Measurements from ENCODE around the gene DCTN2. TPM values are rescaled to one million over a fixed set of nuclear protein-coding genes. Genes with fewer than 3 reads are reported as not detected.
"Not testable (repeated sequence)": the region's sequence is repeated elsewhere in the genome, so short reads cannot be mapped to it uniquely, and the experiment has no call there.

The DCTN2 gene
- total and polyA plus RNA-seq, 4 donors, result 28.5 to 66.6 (median 31.2) TPM

GRCh38 chr12:57563358-57563757, 16.4 kb upstream of the DCTN2 start (continued):
- TF ChIP-seq HNF4G (IDR thresholded peaks at IDR 0.05), result no peak
- no peak for TF ChIP-seq EGR1 (IDR thresholded peaks at IDR 0.05; ENCODE audit: low read depth in 2 of 2)
- TF ChIP-seq SP1 (IDR thresholded peaks at IDR 0.05), result no peak
- TF ChIP-seq FOXA2 (IDR thresholded peaks at IDR 0.05), result no peak
- TF ChIP-seq HNF4A (conservative IDR thresholded peaks at IDR 0.05), result no peak

- not testable (repeated sequence) for H3K9ac ChIP-seq (ENCODE audit: low read depth in 1 of 2, low read length in 2 of 2); H3K27me3 ChIP-seq (ENCODE audit: control insufficient read depth in 4 of 4, insufficient read depth in 4 of 4, low read length in 3 of 4); DNase-seq (ENCODE audit: low spot score); H3K4me3 ChIP-seq (ENCODE audit: low read depth in 1 of 3, low read length in 3 of 3); H3K9me3 ChIP-seq (ENCODE audit: control insufficient read depth in 4 of 4, low read length in 3 of 4); H3K36me3 ChIP-seq (ENCODE audit: control insufficient read depth in 4 of 4, insufficient read depth in 3 of 4, low read depth in 1 of 4, low read length in 3 of 4); H3K4me1 ChIP-seq (ENCODE audit: control insufficient read depth in 4 of 4, insufficient read depth in 4 of 4, low read length in 3 of 4); H3K27ac ChIP-seq (ENCODE audit: low read depth in 1 of 2, low read length in 2 of 2)
- 74% methylated on average over 1 of the region's 1 CpG for WGBS
Measured at GRCh38 chr12:57561117-57561516, 14.1 kb upstream of the DCTN2 start.

- Histone ChIP-seq H3K9me3 (ENCODE audit: control insufficient read depth in 4 of 4, low read length in 3 of 4) (no peaks in the 10 kb centered on the region), H3K9ac (ENCODE audit: low read depth in 1 of 2, low read length in 2 of 2) (no peak overlapping the region), H3K4me3 (ENCODE audit: low read depth in 1 of 3, low read length in 3 of 3) (no peak overlapping the region), H3K4me1 (ENCODE audit: control insufficient read depth in 4 of 4, insufficient read depth in 4 of 4, low read length in 3 of 4) (no peaks in the 10 kb centered on the region), H3K27ac (ENCODE audit: low read depth in 1 of 2, low read length in 2 of 2) (no peak overlapping the region), H3K27me3 (ENCODE audit: control insufficient read depth in 4 of 4, insufficient read depth in 4 of 4, low read length in 3 of 4) (peaks cover 0 to 3% (median 0%) of the 10 kb centered on the region in 4 donors), H3K36me3 (ENCODE audit: control insufficient read depth in 4 of 4, insufficient read depth in 3 of 4, low read depth in 1 of 4, low read length in 3 of 4) (no peaks in the 10 kb centered on the region)
- 95% methylated on average over 2 of the region's 2 CpGs for WGBS
- TF ChIP-seq HNF4A (conservative IDR thresholded peaks at IDR 0.05) (no peak), TAF1 (conservative IDR thresholded peaks at IDR 0.05) (no peak), RAD21 (IDR thresholded peaks at IDR 0.05) (no peak), NR2F2 (IDR thresholded peaks at IDR 0.05) (no peak), EGR1 (IDR thresholded peaks at IDR 0.05; ENCODE audit: low read depth in 2 of 2) (no peak), REST (IDR thresholded peaks at IDR 0.05) (no peak), SP1 (IDR thresholded peaks at IDR 0.05) (no peak), RXRA (IDR thresholded peaks at IDR 0.05) (no peak), ATF3 (IDR thresholded peaks at IDR 0.05) (no peak), YY1 (IDR thresholded peaks at IDR 0.05) (no peak), GABPA (IDR thresholded peaks at IDR 0.05 in 1 of 2, conservative IDR thresholded peaks at IDR 0.05 in 1 of 2) (no peak), JUND (IDR thresholded peaks at IDR 0.05) (no peak), CTCF (IDR thresholded peaks at IDR 0.05; ENCODE audit: low read depth, low read length, missing input control) (no peak)
- no peak for DNase-seq (ENCODE audit: low spot score)
Measured at GRCh38 chr12:57560516-57560915, 13.5 kb upstream of the DCTN2 start.
